ENCODE data around the gene GLCCI1. TPM values are rescaled to one million over a fixed set of nuclear protein-coding genes. Genes with fewer than 3 reads are reported as not detected.

The GLCCI1 gene
- total RNA-seq, 1 experiment from 2014 or later, result 8.5 TPM

DNA sequence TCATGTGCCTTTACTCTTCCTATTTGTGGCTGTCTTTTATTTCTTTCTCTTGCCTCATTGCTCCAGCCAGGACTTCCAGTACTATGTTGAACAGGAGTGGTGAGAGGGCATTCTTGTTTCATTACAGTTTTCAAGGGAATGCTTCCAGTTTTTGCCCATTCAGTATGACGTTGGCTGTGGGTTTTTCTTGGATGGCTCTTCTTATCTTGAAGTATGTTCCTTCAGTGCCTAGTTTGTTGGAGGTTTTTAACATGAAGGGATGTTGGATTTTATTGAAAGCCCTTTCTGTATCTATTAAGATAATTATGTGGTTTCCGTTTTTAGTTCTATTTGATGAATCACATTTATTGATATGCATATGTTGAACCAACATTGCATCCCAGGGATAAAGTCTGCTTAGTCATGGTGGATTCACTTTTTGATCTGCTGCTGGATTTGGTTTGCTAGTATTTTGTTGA, 96.8 kb downstream of the GLCCI1 start:
- Histone ChIP-seq H3K27me3 (ENCODE audit: low read length) (no peaks in the 10 kb centered on the region), H3K79me2 (ENCODE audit: low read length) (no peaks in the 10 kb centered on the region), H3K9me2 (replicated peaks; ENCODE audit: low read length) (no peaks in the 10 kb centered on the region), H3K4me2 (ENCODE audit: low read length) (no peak overlapping the region), H4K20me1 (ENCODE audit: low read length) (no peaks in the 10 kb centered on the region), H3K4me3 (ENCODE audit: low read length) (no peak overlapping the region), H3K4me1 (ENCODE audit: insufficient read depth, low read length) (no peaks in the 10 kb centered on the region), H3K36me3 (ENCODE audit: low read depth, low read length) (no peaks in the 10 kb centered on the region), H2AFZ (ENCODE audit: low read length) (no peak overlapping the region), H3K9ac (ENCODE audit: low read length) (no peak overlapping the region), H3F3A (ENCODE audit: low read length, unreplicated experiment) (no peaks in the 10 kb centered on the region), H3K9me3 (ENCODE audit: low read length) (no peaks in the 10 kb centered on the region), H3K27ac (ENCODE audit: low read length) (no peak overlapping the region)
- no TSS peak for BruUV-seq (replicated peaks)
- intact Hi-C loops (cut with micrococcal nuclease), result no loop called here
- CTCF ChIA-PET, result no interaction called here
- POLR2A ChIA-PET (ENCODE audit: unreplicated experiment), result interaction anchor here (0.6 kb wide), 1 partner anchor 24 kb away, joined by 3 read pairs; no protein-coding TSS in a partner anchor
- no peak for DNase-seq
- no peak for ATAC-seq
- TF ChIP-seq EZH2phosphoT487 (IDR thresholded peaks at IDR 0.05; ENCODE audit: borderline replicate concordance, low read length) (no peak), EZH2 (IDR thresholded peaks at IDR 0.05; ENCODE audit: low read length, unreplicated experiment) (no peak)
- TF ChIP-seq, protein P1, sequence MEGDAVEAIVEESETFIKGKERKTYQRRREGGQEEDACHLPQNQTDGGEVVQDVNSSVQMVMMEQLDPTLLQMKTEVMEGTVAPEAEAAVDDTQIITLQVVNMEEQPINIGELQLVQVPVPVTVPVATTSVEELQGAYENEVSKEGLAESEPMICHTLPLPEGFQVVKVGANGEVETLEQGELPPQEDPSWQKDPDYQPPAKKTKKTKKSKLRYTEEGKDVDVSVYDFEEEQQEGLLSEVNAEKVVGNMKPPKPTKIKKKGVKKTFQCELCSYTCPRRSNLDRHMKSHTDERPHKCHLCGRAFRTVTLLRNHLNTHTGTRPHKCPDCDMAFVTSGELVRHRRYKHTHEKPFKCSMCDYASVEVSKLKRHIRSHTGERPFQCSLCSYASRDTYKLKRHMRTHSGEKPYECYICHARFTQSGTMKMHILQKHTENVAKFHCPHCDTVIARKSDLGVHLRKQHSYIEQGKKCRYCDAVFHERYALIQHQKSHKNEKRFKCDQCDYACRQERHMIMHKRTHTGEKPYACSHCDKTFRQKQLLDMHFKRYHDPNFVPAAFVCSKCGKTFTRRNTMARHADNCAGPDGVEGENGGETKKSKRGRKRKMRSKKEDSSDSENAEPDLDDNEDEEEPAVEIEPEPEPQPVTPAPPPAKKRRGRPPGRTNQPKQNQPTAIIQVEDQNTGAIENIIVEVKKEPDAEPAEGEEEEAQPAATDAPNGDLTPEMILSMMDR (conservative IDR thresholded peaks at IDR 0.05; ENCODE audit: low read depth, low read length), result no peak

DNA sequence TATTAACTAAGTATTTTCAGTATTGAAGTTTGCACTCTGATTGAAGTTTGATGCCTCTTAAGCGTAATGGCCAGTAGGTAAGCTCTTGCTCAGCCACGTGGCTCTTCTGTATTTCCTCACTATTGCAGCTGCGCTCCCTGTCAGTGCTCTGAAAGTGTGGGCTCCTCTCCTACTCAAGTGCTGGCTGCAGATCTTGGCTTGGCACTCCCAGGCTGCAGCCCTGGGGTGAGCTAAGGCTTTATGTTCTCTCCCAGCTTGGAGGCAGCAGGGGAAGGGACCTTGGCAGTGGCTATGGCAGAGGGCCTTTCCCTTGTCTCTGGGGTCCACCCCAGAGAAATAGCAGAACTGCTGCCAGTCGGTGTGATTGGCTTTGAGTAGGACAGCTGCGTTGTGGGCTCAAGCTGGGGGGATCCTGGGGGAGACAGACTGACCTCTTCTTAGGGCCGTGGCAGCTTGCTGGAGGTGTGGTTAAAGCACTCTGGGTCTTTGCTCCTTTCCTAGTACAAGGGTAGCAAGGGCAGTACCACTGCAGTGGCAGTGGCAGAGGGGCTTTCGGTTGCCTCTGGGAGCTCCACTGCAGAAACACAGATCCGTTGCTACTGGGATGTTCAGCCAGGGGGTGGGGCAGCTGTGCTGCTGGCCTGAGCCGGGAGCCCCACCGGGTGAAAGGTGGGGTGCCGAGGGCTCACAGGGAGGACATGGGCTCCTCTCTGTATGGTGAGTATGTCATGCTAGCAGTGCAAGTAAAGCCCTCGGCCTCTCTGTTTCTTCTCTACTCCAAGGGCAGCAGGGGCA, 100.5 kb downstream of the GLCCI1 start:
- Histone ChIP-seq H3K4me2 (ENCODE audit: low read length) (no peak overlapping the region), H3K27ac (ENCODE audit: low read length) (no peak overlapping the region), H3K4me1 (ENCODE audit: insufficient read depth, low read length) (no peaks in the 10 kb centered on the region), H3K27me3 (ENCODE audit: low read length) (no peaks in the 10 kb centered on the region), H3K9me3 (ENCODE audit: low read length) (no peaks in the 10 kb centered on the region), H3K36me3 (ENCODE audit: low read depth, low read length) (no peaks in the 10 kb centered on the region), H3K4me3 (ENCODE audit: low read length) (no peak overlapping the region), H2AFZ (ENCODE audit: low read length) (no peak overlapping the region), H3K9me2 (replicated peaks; ENCODE audit: low read length) (no peaks in the 10 kb centered on the region), H3K79me2 (ENCODE audit: low read length) (no peaks in the 10 kb centered on the region), H3K9ac (ENCODE audit: low read length) (no peak overlapping the region), H4K20me1 (ENCODE audit: low read length) (no peaks in the 10 kb centered on the region), H3F3A (ENCODE audit: low read length, unreplicated experiment) (no peaks in the 10 kb centered on the region)
- ChIA-PET CTCF (no interaction called here), POLR2A (ENCODE audit: unreplicated experiment) (no interaction called here)
- no peak for ATAC-seq
- TF ChIP-seq EZH2 (IDR thresholded peaks at IDR 0.05; ENCODE audit: low read length, unreplicated experiment) (no peak), EZH2phosphoT487 (IDR thresholded peaks at IDR 0.05; ENCODE audit: borderline replicate concordance, low read length) (no peak)
- TF ChIP-seq, protein P1 (conservative IDR thresholded peaks at IDR 0.05; ENCODE audit: low read depth, low read length), result no peak
- no peak for DNase-seq
- no TSS peak for BruUV-seq (replicated peaks)
- intact Hi-C loops (cut with micrococcal nuclease), result no loop called here

Measured in PC-3 (cell line).